SK-N-SH treated with all-trans-retinoic acid at 6 μM for 48 hours (cell line): ENCODE results near the gene HIVEP3.

ENCODE experiments used
- ATAC-seq: fragments of 200-7000 bp; cut with Tn5 transposase; 3 replicates; pipeline ENCODE4 v1.9.1; 2020; ENCODE audit warnings: mild to moderate bottlenecking, moderate library complexity
- ARNTL ChIP-seq: fragments of 450-650 bp; formaldehyde crosslinking; IDR thresholded peaks from 2 replicates; pipeline ENCODE4 v1.5.0; 2020; ENCODE audit warnings: low read depth, mild to moderate bottlenecking, moderate library complexity, borderline replicate concordance
- BACH2 ChIP-seq: fragments of 250-450 bp; sonication (Bioruptor Pico); IDR thresholded peaks from 2 replicates; pipeline ENCODE4 v1.9.0; 2021; ENCODE audit warnings: mild to moderate bottlenecking, borderline replicate concordance
- CSDC2 ChIP-seq: fragments of 250-450 bp; sonication (Bioruptor Pico); IDR thresholded peaks from 2 replicates; pipeline ENCODE4 v1.5.0; 2020; ENCODE audit warnings: mild to moderate bottlenecking, moderate library complexity
- ESRRG ChIP-seq: fragments of 250-450 bp; sonication (Bioruptor Pico); IDR thresholded peaks from 2 replicates; pipeline ENCODE4 v1.6.1; 2021; ENCODE audit warnings: mild to moderate bottlenecking
- GLIS3 ChIP-seq: fragments of 250-450 bp; sonication (Bioruptor Pico); IDR thresholded peaks from 2 replicates; pipeline ENCODE4 v1.5.0; 2020; ENCODE audit warnings: mild to moderate bottlenecking, moderate library complexity
- ISL1 ChIP-seq: fragments of 250-450 bp; sonication (Bioruptor Pico); IDR thresholded peaks from 2 replicates; pipeline ENCODE4 v2.1.2; 2022; ENCODE audit warnings: mild to moderate bottlenecking, moderate library complexity
- OSR1 ChIP-seq: fragments of 250-450 bp; sonication (Bioruptor Pico); IDR thresholded peaks from 2 replicates; pipeline ENCODE4 v1.8.0; 2022; ENCODE audit warnings: moderate library complexity, mild to moderate bottlenecking, inconsistent platforms
- PPARA ChIP-seq: fragments of 250-450 bp; sonication (Bioruptor Pico); IDR thresholded peaks from 2 replicates; pipeline ENCODE4 v1.5.0; 2020; ENCODE audit warnings: mild to moderate bottlenecking, borderline replicate concordance
- RARB ChIP-seq: fragments of 250-450 bp; sonication (Bioruptor Pico); IDR thresholded peaks from 2 replicates; pipeline ENCODE4 v1.8.0; 2021; ENCODE audit warnings: mild to moderate bottlenecking, moderate library complexity
- TCF4 ChIP-seq: fragments of 250-450 bp; sonication (Bioruptor Pico); IDR thresholded peaks from 2 replicates; pipeline ENCODE4 v1.8.0; 2021; ENCODE audit warnings: mild to moderate bottlenecking, moderate library complexity, borderline replicate concordance
- TOX ChIP-seq: fragments of 250-450 bp; sonication (Bioruptor Pico); IDR thresholded peaks from 2 replicates; pipeline ENCODE4 v1.8.0; 2021; ENCODE audit warnings: mild to moderate bottlenecking, moderate library complexity, borderline replicate concordance
- ZC3H10 ChIP-seq: fragments of 250-450 bp; sonication (Bioruptor Pico); IDR thresholded peaks from 2 replicates; pipeline ENCODE4 v1.5.1; 2021; ENCODE audit warnings: mild to moderate bottlenecking, moderate library complexity
- ZFP3 ChIP-seq: fragments of 250-450 bp; sonication (Bioruptor Pico); IDR thresholded peaks from 2 replicates; pipeline ENCODE4 v1.5.0; 2020; ENCODE audit warnings: mild to moderate bottlenecking, moderate library complexity
- ZFP30 ChIP-seq: fragments of 450-650 bp; formaldehyde crosslinking; IDR thresholded peaks from 2 replicates; pipeline ENCODE4 v1.5.0; 2022; ENCODE audit warnings: mild to moderate bottlenecking, moderate library complexity
- ZNF565 ChIP-seq: fragments of 450-650 bp; formaldehyde crosslinking; conservative IDR thresholded peaks from 2 replicates; pipeline ENCODE4 v1.5.0; 2020; ENCODE audit warnings: low read depth, mild to moderate bottlenecking, moderate library complexity
- ZNF70 ChIP-seq: fragments of 450-650 bp; formaldehyde crosslinking; IDR thresholded peaks from 2 replicates; pipeline ENCODE4 v1.5.0; 2020; ENCODE audit warnings: mild to moderate bottlenecking, moderate library complexity
- ZNF8 ChIP-seq: fragments of 450-650 bp; formaldehyde crosslinking; IDR thresholded peaks from 2 replicates; pipeline ENCODE4 v1.5.0; 2020; ENCODE audit warnings: mild to moderate bottlenecking, moderate library complexity
- TF ChIP-seq, protein P1 (sequence below): fragments of 250-450 bp; sonication (Bioruptor Pico); IDR thresholded peaks from 2 replicates; pipeline ENCODE4 v1.8.0; 2021; ENCODE audit warnings: low read depth, mild to moderate bottlenecking, moderate library complexity, borderline replicate concordance
- TF ChIP-seq, protein P2 (sequence below): fragments of 250-450 bp; sonication (Bioruptor Pico); IDR thresholded peaks from 2 replicates; pipeline ENCODE4 v1.5.1; 2021; ENCODE audit warnings: mild to moderate bottlenecking, moderate library complexity
- TF ChIP-seq, protein P3 (sequence below): fragments of 250-450 bp; sonication (Bioruptor Pico); IDR thresholded peaks from 2 replicates; pipeline ENCODE4 v1.5.0; 2020; ENCODE audit warnings: mild to moderate bottlenecking, moderate library complexity
- TF ChIP-seq, protein P4 (sequence below): fragments of 250-450 bp; sonication (Bioruptor Pico); IDR thresholded peaks from 2 replicates; pipeline ENCODE4 v1.8.0; 2020; ENCODE audit warnings: mild to moderate bottlenecking, moderate library complexity, borderline replicate concordance
- TF ChIP-seq, protein P5 (sequence below): fragments of 250-450 bp; sonication (Bioruptor Pico); IDR thresholded peaks from 2 replicates; pipeline ENCODE4 v1.5.1; 2020; ENCODE audit warnings: low read depth, mild to moderate bottlenecking, moderate library complexity

The HIVEP3 gene

DNA sequence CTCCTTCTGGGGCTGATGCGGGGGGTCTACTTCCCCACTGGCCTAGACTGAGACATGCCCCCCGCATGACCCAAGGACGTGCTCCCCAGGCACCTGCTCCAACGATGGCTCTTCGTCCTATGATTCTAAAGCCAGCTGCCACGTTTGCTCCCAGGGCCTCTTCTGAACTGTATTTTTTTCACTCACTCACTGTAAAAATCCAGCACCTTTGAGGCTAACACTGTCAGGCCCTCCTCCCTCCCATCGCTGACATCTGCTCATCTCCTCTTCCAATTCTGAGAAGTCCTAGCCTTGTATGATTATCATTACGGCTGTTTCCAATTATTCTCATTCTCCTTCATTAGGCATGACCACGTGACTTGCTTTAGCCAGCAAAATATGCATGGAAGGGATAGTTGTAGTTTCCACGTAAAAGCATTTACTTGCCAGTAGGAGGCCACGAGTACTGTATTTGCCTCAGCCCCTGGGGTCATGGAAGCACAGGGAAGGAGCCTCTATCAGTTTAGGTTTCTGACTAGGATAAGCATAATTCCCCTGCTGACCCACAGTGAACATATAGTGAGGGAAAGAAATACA, 415.1 kb downstream of the HIVEP3 start:
- TF ChIP-seq PPARA (CRISPR knock-in tag): no peak
- no peak for TF ChIP-seq CSDC2 (CRISPR knock-in tag)
- TF ChIP-seq TCF4: peak; percentile 65
- ATAC-seq: peak; percentile 52

DNA sequence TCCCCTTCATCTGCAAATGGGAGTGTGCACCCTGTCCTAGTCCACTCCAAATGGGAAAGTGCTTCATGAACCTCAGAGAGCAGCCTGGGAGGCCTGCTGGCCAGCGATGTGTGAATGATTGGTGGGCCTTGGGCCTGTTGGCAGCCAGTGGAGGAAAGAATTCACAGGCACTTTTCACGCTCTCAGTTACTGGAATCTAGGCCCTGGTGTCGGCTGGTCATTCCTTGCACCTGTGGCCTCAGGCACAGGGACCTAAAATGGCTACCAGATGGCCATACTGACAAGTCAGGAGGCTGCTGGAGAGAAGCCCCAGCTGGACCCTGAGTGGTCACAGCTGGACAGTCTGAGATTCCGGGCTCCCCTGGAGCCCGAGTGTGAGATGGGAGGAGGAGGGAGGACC, 415.8 kb downstream of the HIVEP3 start:
- ATAC-seq: no peak
- TF ChIP-seq ESRRG (CRISPR knock-in tag) (no peak), TCF4 (no peak), ZNF70 (CRISPR knock-in tag) (no peak), GLIS3 (CRISPR knock-in tag) (no peak), ZNF8 (no peak), ZNF565 (CRISPR knock-in tag) (no peak), RARB (CRISPR knock-in tag) (no peak), ISL1 (CRISPR knock-in tag) (no peak), OSR1 (no peak)
- TF ChIP-seq, protein P1, sequence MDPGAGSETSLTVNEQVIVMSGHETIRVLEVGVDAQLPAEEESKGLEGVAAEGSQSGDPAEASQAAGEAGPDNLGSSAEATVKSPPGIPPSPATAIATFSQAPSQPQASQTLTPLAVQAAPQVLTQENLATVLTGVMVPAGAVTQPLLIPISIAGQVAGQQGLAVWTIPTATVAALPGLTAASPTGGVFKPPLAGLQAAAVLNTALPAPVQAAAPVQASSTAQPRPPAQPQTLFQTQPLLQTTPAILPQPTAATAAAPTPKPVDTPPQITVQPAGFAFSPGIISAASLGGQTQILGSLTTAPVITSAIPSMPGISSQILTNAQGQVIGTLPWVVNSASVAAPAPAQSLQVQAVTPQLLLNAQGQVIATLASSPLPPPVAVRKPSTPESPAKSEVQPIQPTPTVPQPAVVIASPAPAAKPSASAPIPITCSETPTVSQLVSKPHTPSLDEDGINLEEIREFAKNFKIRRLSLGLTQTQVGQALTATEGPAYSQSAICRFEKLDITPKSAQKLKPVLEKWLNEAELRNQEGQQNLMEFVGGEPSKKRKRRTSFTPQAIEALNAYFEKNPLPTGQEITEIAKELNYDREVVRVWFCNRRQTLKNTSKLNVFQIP: no peak
- TF ChIP-seq, protein P2, sequence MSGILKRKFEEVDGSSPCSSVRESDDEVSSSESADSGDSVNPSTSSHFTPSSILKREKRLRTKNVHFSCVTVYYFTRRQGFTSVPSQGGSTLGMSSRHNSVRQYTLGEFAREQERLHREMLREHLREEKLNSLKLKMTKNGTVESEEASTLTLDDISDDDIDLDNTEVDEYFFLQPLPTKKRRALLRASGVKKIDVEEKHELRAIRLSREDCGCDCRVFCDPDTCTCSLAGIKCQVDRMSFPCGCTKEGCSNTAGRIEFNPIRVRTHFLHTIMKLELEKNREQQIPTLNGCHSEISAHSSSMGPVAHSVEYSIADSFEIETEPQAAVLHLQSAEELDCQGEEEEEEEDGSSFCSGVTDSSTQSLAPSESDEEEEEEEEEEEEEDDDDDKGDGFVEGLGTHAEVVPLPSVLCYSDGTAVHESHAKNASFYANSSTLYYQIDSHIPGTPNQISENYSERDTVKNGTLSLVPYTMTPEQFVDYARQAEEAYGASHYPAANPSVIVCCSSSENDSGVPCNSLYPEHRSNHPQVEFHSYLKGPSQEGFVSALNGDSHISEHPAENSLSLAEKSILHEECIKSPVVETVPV (CRISPR knock-in tag): no peak
- TF ChIP-seq, protein P3, sequence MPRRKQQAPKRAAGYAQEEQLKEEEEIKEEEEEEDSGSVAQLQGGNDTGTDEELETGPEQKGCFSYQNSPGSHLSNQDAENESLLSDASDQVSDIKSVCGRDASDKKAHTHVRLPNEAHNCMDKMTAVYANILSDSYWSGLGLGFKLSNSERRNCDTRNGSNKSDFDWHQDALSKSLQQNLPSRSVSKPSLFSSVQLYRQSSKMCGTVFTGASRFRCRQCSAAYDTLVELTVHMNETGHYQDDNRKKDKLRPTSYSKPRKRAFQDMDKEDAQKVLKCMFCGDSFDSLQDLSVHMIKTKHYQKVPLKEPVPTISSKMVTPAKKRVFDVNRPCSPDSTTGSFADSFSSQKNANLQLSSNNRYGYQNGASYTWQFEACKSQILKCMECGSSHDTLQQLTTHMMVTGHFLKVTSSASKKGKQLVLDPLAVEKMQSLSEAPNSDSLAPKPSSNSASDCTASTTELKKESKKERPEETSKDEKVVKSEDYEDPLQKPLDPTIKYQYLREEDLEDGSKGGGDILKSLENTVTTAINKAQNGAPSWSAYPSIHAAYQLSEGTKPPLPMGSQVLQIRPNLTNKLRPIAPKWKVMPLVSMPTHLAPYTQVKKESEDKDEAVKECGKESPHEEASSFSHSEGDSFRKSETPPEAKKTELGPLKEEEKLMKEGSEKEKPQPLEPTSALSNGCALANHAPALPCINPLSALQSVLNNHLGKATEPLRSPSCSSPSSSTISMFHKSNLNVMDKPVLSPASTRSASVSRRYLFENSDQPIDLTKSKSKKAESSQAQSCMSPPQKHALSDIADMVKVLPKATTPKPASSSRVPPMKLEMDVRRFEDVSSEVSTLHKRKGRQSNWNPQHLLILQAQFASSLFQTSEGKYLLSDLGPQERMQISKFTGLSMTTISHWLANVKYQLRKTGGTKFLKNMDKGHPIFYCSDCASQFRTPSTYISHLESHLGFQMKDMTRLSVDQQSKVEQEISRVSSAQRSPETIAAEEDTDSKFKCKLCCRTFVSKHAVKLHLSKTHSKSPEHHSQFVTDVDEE (CRISPR knock-in tag): no peak
- TF ChIP-seq, protein P4, sequence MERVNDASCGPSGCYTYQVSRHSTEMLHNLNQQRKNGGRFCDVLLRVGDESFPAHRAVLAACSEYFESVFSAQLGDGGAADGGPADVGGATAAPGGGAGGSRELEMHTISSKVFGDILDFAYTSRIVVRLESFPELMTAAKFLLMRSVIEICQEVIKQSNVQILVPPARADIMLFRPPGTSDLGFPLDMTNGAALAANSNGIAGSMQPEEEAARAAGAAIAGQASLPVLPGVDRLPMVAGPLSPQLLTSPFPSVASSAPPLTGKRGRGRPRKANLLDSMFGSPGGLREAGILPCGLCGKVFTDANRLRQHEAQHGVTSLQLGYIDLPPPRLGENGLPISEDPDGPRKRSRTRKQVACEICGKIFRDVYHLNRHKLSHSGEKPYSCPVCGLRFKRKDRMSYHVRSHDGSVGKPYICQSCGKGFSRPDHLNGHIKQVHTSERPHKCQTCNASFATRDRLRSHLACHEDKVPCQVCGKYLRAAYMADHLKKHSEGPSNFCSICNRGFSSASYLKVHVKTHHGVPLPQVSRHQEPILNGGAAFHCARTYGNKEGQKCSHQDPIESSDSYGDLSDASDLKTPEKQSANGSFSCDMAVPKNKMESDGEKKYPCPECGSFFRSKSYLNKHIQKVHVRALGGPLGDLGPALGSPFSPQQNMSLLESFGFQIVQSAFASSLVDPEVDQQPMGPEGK (CRISPR knock-in tag): no peak
- TF ChIP-seq, protein P5, sequence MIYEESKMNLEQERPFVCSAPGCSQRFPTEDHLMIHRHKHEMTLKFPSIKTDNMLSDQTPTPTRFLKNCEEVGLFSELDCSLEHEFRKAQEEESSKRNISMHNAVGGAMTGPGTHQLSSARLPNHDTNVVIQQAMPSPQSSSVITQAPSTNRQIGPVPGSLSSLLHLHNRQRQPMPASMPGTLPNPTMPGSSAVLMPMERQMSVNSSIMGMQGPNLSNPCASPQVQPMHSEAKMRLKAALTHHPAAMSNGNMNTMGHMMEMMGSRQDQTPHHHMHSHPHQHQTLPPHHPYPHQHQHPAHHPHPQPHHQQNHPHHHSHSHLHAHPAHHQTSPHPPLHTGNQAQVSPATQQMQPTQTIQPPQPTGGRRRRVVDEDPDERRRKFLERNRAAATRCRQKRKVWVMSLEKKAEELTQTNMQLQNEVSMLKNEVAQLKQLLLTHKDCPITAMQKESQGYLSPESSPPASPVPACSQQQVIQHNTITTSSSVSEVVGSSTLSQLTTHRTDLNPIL: no peak

DNA sequence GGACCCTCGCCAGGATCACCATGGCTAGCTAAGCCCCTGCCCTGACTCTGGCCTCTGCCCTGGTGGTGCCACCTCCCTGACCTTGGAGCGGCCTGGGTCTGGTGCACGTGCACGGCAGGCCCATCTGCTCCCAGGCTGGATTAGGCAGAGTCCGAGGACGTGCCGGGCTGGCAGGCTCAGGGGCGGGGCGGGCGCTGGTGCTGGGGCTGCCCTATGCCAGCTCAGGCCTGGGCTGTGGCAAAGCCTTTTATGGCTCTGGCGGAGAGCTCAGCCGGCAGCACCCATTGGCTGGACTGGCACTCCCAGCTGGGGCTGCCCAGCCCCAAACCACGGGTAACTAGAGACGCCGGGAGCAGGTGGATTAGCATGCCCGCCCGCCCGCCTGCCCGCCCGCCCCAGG, 417.1 kb downstream of the HIVEP3 start:
- ATAC-seq: no peak
- TF ChIP-seq ZFP3 (CRISPR knock-in tag) (no peak), TCF4 (no peak), ZC3H10 (CRISPR knock-in tag) (no peak), ZNF565 (CRISPR knock-in tag) (no peak), BACH2 (no peak), OSR1 (no peak), ARNTL (no peak), ZNF70 (CRISPR knock-in tag) (no peak), GLIS3 (CRISPR knock-in tag) (no peak), ZFP30 (CRISPR knock-in tag) (no peak), ZNF8 (no peak), TOX (CRISPR knock-in tag) (no peak), ESRRG (CRISPR knock-in tag) (no peak)
- TF ChIP-seq, protein P3 (CRISPR knock-in tag): no peak
- TF ChIP-seq, protein P4 (CRISPR knock-in tag): no peak
- TF ChIP-seq, protein P2 (CRISPR knock-in tag): no peak
